Activated T-cell treated with anti-CD3 and anti-CD28 coated beads, Interleukin-2, amount 50 U/mL, for 72 hours (primary cell): ENCODE results near the gene FBP1. TPM values are rescaled to one million over a fixed set of nuclear protein-coding genes. Genes with fewer than 3 reads are reported as not detected.

Experiments
- ATAC-seq, 2 donors: fragments of 150-1000 bp; cut with Tn5 transposase; replicated peaks in 1 of 2; 2 replicates each; pipeline ENCODE4 v1.10.0; 2021; ENCODE audit warnings: moderate library complexity in 2 of 2, mild to moderate bottlenecking in 1 of 2
- DNase-seq, 2 donors: peaks; one replicate each; pipeline ENCODE4 v3.0.0; 2021 to 2022; ENCODE audit warnings: mixed read lengths in 1 of 2
- H3K27ac Mint-ChIP-seq: one replicate; pipeline ENCODE4 v1.8.0; 2022; ENCODE audit warnings: mild to moderate bottlenecking, moderate library complexity, mixed read lengths
- H3K27me3 Mint-ChIP-seq: one replicate; pipeline ENCODE4 v1.8.0; 2022; ENCODE audit warnings: low read depth, mixed read lengths
- H3K36me3 Mint-ChIP-seq, 2 donors: one replicate each; pipeline ENCODE4 v1.8.0; 2022; ENCODE audit warnings: mixed read lengths in 2 of 2, mild to moderate bottlenecking in 1 of 2; ENCODE audit not compliant: insufficient read depth in 2 of 2
- H3K4me1 Mint-ChIP-seq: one replicate; pipeline ENCODE4 v1.8.0; 2022; ENCODE audit warnings: low read depth, mixed read lengths
- H3K4me3 Mint-ChIP-seq, 2 donors: one replicate each; pipeline ENCODE4 v1.8.0; 2022; ENCODE audit warnings: mild to moderate bottlenecking in 2 of 2, mixed read lengths in 2 of 2, moderate library complexity in 2 of 2
- H3K9me3 Mint-ChIP-seq, 2 donors: one replicate each; pipeline ENCODE4 v1.8.0; 2022; ENCODE audit warnings: mixed read lengths in 2 of 2
- total RNA-seq, 2 donors: library from RNA; stranded (reverse); gene quantifications; one replicate each; pipeline ENCODE4 v1.2.3, GENCODE V29; 2022

The FBP1 gene
- 1 to 10 TPM; 1.3 to 3.3 TPM for total RNA-seq

DNA sequence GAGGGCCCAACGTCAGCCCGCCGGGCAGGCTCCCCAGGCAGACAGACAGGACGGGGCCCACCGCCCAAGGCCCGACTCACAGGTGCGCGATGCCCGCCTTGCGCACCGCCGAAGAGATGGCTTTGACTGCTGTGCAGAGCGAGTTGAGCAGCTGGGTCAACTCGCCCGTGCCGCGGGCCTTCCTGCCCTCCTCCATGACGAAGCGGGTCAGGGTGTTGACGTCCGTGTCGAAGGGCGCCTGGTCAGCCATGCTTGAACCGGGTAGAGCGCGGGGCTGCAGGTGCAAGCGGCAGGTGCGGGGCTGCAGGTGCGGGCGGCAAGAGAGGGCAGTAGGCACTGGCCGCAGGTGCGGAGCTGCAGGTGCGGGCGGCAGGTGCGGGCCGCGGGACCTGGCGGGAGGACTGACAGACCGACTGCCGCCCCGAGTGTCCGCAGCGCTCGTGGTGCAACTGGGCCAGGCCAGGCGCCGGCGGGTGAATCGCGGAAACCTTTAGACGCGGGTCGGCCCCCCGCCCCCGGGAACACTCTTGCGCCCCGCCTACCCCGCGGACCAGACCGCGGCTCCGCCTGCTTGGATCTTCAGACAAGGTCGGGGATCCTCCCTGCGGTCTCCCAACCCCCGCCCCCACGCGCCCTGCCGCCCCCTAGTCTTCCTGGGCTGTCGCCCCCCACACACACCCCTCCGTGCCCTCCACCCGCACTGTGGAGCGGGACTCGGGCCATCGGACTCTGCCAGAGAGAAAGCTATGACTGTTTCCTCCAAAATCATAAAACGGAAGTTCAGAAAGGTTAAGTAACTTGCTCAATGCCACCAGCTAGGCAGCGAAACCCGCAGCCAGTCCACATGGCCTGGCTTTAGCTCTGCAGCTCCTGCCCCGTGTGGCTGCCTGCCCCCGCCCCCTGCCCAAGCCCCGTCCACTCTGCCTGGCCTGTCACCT, at the start of gene FBP1:
Gene FBP1 (minus strand): TSS at position 458 of the 938 bp plus-strand sequence. CDS start 208 bp downstream, at position 250.
- DNase-seq (peak; percentile 32 to 45), ATAC-seq (peak; percentile 77 to 84)
- Mint-ChIP-seq H3K27me3 (peaks cover 38% of the 10 kb centered on the region), H3K4me1 (peaks cover 7% of the 10 kb centered on the region), H3K36me3 (no peaks in the 10 kb centered on the region), H3K4me3 (peak within 1 kb of the TSS; percentile 89 to 94), H3K27ac (no peak within 1 kb of the TSS), H3K9me3 (no peaks in the 10 kb centered on the region)

DNA sequence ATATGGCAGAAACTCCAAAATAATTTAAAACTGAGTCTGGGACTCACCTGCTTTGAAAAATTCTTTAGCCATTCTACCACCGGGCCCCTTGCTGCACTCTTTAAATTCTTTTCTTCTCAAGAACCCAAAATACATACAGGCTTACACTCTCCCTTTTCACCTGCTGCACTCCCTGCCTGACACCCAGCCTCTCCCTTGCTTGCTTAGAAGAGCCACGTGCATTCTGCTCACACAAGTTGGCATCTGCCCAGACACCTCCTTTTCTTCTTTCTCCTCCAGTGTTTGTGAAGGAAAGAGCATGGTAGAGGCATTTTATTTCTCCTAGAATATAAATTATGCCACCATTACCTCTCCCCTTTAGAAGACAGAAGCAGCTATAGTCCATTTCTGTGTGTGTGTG, 48.1 kb upstream of the FBP1 start:
- no peak overlapping the region for H3K4me3 Mint-ChIP-seq
- no peak overlapping the region for H3K27ac Mint-ChIP-seq
- H3K9me3 Mint-ChIP-seq, result no peaks in the 10 kb centered on the region
- DNase-seq (no peak), ATAC-seq (no peak)
- H3K36me3 Mint-ChIP-seq, result no peaks in the 10 kb centered on the region
- H3K27me3 Mint-ChIP-seq, result peaks cover 8% of the 10 kb centered on the region
- H3K4me1 Mint-ChIP-seq, result no peaks in the 10 kb centered on the region

DNA sequence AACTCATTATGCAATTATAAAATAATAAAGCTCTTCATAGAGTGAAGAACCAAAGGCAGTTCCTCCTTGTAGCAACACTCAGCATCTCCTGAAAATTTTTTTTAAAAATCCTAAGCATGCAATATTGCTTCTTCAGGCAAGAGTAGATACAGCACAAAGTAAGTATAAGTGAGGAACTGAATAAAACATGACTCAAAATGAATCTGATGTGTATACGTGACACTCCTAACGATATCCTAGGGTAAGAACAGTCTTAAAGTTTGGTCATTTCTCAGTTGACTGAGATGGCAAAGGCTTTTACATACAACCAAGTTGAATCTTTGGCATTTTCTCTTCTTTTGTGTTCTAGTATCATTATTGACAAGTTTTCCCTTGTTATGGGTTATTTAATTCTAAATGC, 46.0 kb upstream of the FBP1 start:
- H3K27ac Mint-ChIP-seq, result no peak overlapping the region
- H3K27me3 Mint-ChIP-seq, result peaks cover 12% of the 10 kb centered on the region
- no peak for DNase-seq
- no peaks in the 10 kb centered on the region for H3K9me3 Mint-ChIP-seq
- peaks cover 7% of the 10 kb centered on the region for H3K4me1 Mint-ChIP-seq
- no peaks in the 10 kb centered on the region for H3K36me3 Mint-ChIP-seq
- no peak for ATAC-seq
- no peak overlapping the region for H3K4me3 Mint-ChIP-seq

DNA sequence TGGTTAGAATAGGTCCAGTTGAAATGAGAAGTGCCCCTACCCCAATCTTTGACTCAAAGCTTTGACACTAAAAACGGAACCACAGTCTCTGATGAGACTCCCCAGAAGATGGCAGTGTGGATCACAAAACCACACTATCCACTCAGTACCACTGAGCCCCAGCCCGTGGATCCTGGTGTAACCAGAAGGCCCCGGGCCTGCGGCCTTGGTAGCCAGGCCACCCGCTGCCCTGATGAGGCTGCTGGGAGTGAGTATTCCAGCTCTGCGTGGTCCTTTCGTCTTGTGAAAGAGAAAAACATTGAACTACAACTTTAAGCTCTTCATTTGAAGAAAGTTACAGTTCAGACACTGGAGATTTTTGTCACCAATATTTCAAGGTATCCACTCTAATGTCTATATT, 42.2 kb upstream of the FBP1 start:
- peak; percentile 59 to 60 for DNase-seq
- Mint-ChIP-seq H3K4me3 (no peak overlapping the region), H3K4me1 (peaks cover 7% of the 10 kb centered on the region), H3K9me3 (no peaks in the 10 kb centered on the region), H3K27ac (peak overlapping the region; percentile 4), H3K27me3 (peaks cover 21% of the 10 kb centered on the region), H3K36me3 (no peaks in the 10 kb centered on the region)
- peak; percentile 96 to 98 for ATAC-seq

DNA sequence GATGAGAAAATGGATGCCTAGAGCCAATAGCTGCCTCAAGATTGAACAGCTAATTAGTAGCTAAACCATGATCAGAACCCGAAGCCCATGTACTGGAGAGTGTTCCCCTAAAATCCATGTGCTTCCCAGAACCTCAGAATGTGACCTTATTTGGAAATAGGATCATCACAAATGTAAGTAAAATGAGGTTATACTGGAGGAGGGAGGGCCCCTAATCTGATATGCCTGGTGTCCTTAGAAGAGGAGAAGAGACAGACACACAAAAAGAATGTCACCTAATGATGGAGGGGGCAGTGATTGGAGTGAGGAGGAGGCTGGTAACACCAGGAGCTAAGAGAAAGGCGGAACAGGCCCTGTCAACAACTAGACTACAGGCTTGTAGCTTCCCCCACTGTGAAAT, 41.3 kb upstream of the FBP1 start:
- H3K27ac Mint-ChIP-seq, result no peak overlapping the region
- no peaks in the 10 kb centered on the region for H3K36me3 Mint-ChIP-seq
- H3K9me3 Mint-ChIP-seq, result no peaks in the 10 kb centered on the region
- peaks cover 21% of the 10 kb centered on the region for H3K27me3 Mint-ChIP-seq
- DNase-seq, result no peak
- H3K4me3 Mint-ChIP-seq, result no peak overlapping the region
- peaks cover 7% of the 10 kb centered on the region for H3K4me1 Mint-ChIP-seq
- ATAC-seq, result no peak

DNA sequence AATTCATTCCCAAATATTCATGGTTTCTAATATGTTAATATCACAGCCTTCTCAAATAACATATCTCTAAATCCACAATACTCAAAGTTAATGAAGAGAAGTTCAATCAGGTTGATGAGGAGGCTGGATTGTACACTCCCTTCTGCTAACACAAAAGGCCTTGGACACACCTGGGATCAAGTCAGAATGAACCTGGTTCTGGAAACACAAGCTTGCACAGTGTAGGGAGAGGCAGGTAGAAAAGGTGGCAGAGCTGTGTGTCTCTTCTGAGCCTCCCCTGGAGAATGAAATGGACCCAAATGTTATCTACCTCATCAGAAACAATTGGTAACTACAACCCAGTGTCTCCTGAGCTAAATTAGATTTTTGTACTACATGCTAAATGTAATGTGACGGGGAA, 40.7 kb upstream of the FBP1 start:
- ATAC-seq (no peak), DNase-seq (no peak)
- H3K27ac Mint-ChIP-seq, result no peak overlapping the region
- no peaks in the 10 kb centered on the region for H3K9me3 Mint-ChIP-seq
- H3K36me3 Mint-ChIP-seq, result no peaks in the 10 kb centered on the region
- H3K27me3 Mint-ChIP-seq, result peaks cover 21% of the 10 kb centered on the region
- peaks cover 7% of the 10 kb centered on the region for H3K4me1 Mint-ChIP-seq
- no peak overlapping the region for H3K4me3 Mint-ChIP-seq

DNA sequence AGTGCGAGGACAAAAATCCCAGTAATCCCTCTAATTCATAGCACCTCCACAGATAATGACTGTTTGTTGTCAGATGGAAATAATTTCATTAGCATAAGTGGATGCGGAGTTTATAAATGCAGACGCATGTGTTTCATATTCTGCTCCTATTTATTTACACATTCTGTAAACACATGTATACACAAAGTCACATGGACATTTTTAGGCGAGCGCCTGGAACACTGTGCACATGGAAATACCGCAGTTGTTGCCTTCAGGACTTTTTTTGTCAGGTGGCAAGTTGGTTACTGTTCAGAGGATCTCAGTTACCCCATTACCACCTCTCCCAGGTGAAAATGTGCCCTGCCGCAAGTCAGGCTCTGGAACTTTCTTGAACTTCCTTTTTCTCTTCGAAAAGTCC, 40.3 kb upstream of the FBP1 start:
- H3K27ac Mint-ChIP-seq, result no peak overlapping the region
- H3K4me3 Mint-ChIP-seq, result no peak overlapping the region
- H3K36me3 Mint-ChIP-seq, result no peaks in the 10 kb centered on the region
- peaks cover 7% of the 10 kb centered on the region for H3K4me1 Mint-ChIP-seq
- DNase-seq, result no peak
- ATAC-seq, result no peak
- peaks cover 21% of the 10 kb centered on the region for H3K27me3 Mint-ChIP-seq
- H3K9me3 Mint-ChIP-seq, result no peaks in the 10 kb centered on the region

DNA sequence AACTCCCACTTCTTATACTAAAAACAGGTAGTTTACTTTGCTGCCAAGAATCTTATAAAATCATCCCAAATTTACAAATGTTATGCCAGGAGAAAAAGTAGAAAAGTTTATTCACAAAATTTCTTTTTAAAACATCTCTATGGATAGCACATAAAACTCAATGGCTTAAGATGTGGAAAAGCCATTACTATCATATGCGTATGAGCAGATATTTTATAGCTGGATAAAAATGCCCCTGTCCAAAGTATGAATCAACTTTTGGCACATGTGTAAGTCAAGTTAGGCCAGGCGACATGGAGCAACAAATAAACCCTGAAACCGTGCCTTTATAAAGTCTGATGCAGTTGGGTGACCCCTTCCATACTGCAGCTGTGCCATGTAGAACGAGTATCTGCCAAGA, 38.6 kb upstream of the FBP1 start:
- Mint-ChIP-seq H3K9me3 (no peaks in the 10 kb centered on the region), H3K36me3 (no peaks in the 10 kb centered on the region), H3K4me1 (peaks cover 7% of the 10 kb centered on the region), H3K27ac (no peak overlapping the region), H3K27me3 (peaks cover 21% of the 10 kb centered on the region), H3K4me3 (no peak overlapping the region)
- DNase-seq, result no peak
- ATAC-seq, result no peak

DNA sequence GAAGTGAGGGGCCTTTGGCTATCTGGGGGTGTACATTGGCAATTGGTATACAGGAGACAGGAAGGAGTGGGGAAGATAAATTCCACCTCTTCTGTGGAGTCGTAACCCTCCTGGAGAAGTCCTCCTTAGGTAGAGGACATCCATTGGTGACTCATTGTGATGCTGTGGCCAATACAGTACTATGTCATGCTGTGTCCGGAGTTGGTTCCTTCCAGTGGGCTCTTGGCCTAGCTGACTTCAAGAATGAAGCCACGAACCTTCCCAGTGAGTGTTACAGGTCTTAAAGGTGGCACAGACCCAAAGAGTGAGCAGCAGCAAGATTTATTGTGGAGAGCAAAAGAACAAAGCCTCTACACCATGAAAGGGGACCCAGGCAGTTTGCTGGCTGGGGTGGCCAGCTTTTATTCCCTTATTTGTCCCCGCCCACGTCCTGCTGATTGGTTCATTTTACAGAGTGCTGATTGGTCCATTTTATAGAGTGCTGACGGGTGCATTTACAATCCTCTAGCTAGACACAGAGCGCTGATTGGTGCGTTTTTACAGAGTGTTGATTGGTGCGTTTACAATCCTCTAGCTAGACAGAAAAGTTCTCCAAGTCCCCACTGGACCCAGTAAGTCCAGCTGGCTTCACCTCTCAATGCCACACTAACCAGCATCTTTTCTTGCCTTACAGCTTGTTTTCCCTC, 37.3 kb upstream of the FBP1 start:
- DNase-seq (no peak), ATAC-seq (no peak)
- H3K9me3 Mint-ChIP-seq, result no peaks in the 10 kb centered on the region
- no peaks in the 10 kb centered on the region for H3K36me3 Mint-ChIP-seq
- H3K4me1 Mint-ChIP-seq, result peaks cover 5% of the 10 kb centered on the region
- H3K4me3 Mint-ChIP-seq, result no peak overlapping the region
- H3K27me3 Mint-ChIP-seq, result peaks cover 19% of the 10 kb centered on the region
- H3K27ac Mint-ChIP-seq, result no peak overlapping the region

DNA sequence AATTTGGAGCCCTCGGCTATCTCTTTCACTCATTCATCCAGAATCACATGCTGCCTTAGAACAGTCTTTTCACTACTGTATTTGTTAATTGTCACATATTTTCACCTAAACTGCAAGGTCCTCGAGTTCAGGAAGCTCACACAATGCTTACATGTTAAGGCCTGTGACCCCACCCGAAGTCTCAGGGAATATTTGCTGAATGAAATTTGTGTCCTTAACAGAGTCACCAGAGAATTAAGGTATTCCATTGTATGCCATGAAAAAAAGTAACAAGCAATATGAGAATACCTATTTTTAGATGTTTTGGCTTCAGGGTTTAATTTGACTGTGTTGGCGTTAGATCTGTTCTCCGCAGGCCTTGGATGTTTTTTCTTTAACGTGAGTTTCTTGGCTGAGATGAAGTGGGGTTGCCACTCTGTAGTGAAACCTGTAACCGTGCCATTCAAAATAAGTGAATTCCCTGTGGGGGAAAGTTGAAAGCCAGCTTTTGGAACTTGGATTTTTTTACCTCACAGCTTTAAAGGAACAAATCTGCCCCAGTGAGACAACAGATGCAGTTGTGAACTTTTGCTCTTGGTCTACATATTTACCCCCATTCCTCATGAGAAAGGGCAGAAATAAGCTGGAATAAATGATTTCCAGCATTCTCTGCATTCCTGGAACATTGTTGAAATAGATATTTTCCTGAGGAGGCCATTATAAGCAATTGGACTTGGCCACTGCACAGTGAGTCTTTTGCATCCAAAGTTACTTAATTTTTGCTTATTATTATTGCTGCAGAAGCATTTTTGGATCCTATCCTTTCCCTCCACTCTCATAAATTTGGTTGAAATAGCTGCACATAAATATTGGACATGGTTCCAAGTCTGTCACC, 35.9 kb upstream of the FBP1 start:
- DNase-seq (no peak), ATAC-seq (no peak)
- H3K27ac Mint-ChIP-seq, result no peak overlapping the region
- no peaks in the 10 kb centered on the region for H3K9me3 Mint-ChIP-seq
- peaks cover under 1% of the 10 kb centered on the region for H3K4me1 Mint-ChIP-seq
- peaks cover 23% of the 10 kb centered on the region for H3K27me3 Mint-ChIP-seq
- no peak overlapping the region for H3K4me3 Mint-ChIP-seq
- no peaks in the 10 kb centered on the region for H3K36me3 Mint-ChIP-seq

DNA sequence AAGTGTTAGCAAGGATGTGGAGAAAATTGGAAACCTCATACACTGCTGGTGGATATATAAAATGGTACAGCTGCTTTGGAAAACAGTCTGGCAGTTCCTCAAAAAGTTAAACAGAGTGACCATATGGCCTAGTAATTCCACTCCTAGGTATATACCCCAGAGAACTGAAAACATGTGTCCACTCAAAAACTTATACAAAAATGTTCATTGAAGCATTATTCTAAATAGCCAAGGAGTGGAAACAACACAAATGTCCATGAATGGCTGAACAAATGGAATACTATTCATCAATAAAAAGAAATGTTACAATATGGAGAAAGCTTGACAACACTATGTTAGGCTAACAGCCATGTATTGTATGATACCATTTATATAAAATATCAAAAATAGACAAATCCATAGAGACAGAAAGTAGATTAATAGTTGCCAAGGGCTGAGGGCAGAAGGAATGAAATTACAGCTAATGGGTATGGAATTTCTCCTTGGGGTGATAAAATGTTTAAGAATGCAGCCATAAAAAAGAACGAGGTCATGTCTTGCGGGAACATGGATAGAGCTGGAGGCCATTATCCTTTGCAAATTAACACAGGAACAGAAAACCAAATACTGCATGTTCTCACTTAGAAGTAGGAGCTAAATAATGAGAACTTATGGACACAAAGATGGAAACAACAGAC, 33.6 kb upstream of the FBP1 start:
- peaks cover 14% of the 10 kb centered on the region for H3K27me3 Mint-ChIP-seq
- H3K36me3 Mint-ChIP-seq, result no peaks in the 10 kb centered on the region
- H3K4me1 Mint-ChIP-seq, result peaks cover 16% of the 10 kb centered on the region
- H3K27ac Mint-ChIP-seq, result no peak overlapping the region
- no peaks in the 10 kb centered on the region for H3K9me3 Mint-ChIP-seq
- no peak overlapping the region for H3K4me3 Mint-ChIP-seq
- ATAC-seq, result no peak
- no peak for DNase-seq

DNA sequence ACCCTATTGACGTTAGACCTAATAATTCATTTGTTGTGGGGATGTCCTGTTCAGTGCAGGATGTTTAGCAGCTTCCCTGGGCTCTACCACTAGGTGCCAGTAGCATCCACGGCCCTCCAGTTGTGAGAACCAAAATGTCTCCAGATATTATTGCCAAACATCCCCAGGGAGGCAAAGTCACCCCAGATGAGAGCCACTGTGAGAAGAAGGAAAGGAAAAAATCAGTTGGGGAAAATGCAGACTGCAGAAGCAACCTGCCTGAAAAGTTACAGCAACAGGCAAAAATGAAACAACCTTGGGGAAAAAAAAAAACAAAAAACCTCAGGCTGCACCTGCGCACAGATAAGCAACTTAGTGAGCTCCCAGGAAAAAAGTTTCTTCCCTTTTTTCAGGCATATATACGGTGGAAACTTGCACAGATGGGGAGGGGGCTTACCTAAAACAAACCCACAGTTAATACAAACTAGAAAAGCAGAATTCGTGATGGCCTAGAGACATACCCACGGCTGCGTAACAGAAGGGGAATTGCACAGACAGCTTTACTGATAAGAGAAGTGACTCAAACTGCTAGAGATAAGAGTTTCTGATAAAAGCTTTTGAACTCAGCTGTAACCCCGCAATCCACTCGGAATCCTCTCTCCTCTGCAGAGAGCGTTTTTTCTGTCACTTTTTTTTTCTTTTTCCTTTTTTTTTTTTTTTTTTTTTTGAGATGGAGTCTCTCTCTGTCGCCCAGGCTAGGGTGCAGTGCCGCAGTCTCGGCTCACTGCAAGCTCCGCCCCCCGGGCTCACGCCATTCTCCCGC, 29.8 kb upstream of the FBP1 start:
- no peaks in the 10 kb centered on the region for H3K9me3 Mint-ChIP-seq
- H3K27me3 Mint-ChIP-seq, result peaks cover 7% of the 10 kb centered on the region
- H3K27ac Mint-ChIP-seq, result peak overlapping the region; percentile 58
- peaks cover 16% of the 10 kb centered on the region for H3K4me1 Mint-ChIP-seq
- ATAC-seq (peak; percentile 92 to 95), DNase-seq (peak; percentile 49 to 52)
- H3K4me3 Mint-ChIP-seq, result peak overlapping the region; percentile 83 to 92
- no peaks in the 10 kb centered on the region for H3K36me3 Mint-ChIP-seq
